Tibial nerve (tissue), 4 donors: Measurements from ENCODE around the gene UTS2B. TPM values are rescaled to one million over a fixed set of nuclear protein-coding genes. Genes with fewer than 3 reads are reported as not detected.

ENCODE experiments used
- DNase-seq, 2 donors: peaks; one replicate each; pipeline ENCODE4 v3.0.0-alpha.2; 2019; ENCODE audit warnings: low spot score in 2 of 2
- H3K27ac ChIP-seq, 4 donors: fragments of 200-600 bp; sonication (generic) in 3 of 4; one replicate each; pipeline ENCODE4 v1.5.1; 2017 to 2019; ENCODE audit warnings: mild to moderate bottlenecking in 1 of 4
- H3K27me3 ChIP-seq, 2 donors: fragments of 200-600 bp; sonication (generic) in 1 of 2; one replicate each; pipeline versions ENCODE4 v1.5.1 to v1.6.0; 2017 to 2019
- H3K36me3 ChIP-seq, 3 donors: fragments of 200-600 bp; sonication (generic); one replicate each; pipeline ENCODE4 v1.5.1; 2018 to 2019
- H3K4me1 ChIP-seq, 4 donors: fragments of 200-600 bp; sonication (generic) in 3 of 4; one replicate each; pipeline ENCODE4 v1.5.1; 2017 to 2019
- H3K4me3 ChIP-seq, 4 donors: fragments of 200-600 bp; sonication (generic) in 3 of 4; one replicate each; pipeline ENCODE4 v1.5.1; 2017 to 2019; ENCODE audit warnings: mild to moderate bottlenecking in 1 of 4, moderate library complexity in 1 of 4
- H3K9me3 ChIP-seq, 4 donors: fragments of 200-600 bp; sonication (generic) in 3 of 4; one replicate each; pipeline ENCODE4 v1.5.1; 2017 to 2019
- CTCF ChIP-seq, 5 experiments: fragments of 200-600 bp in 3 of 5; fragments of 450-650 bp in 2 of 5; sonication (generic) in 3 of 5; IDR thresholded peaks; one replicate each; pipeline ENCODE4 v1.5.1; 2016 to 2019; ENCODE audit warnings: antibody characterized with exemption in 5 of 5, mild to moderate bottlenecking in 3 of 5, moderate library complexity in 2 of 5
- EP300 ChIP-seq, 2 donors: sonication (generic); formaldehyde crosslinking; IDR thresholded peaks; one replicate each; pipeline ENCODE4 v1.6.1; 2017; ENCODE audit warnings: antibody characterized with exemption in 2 of 2, mild to moderate bottlenecking in 1 of 2
- POLR2A ChIP-seq, 2 donors: fragments of 450-650 bp; IDR thresholded peaks; one replicate each; pipeline ENCODE4 v1.6.1; 2017; ENCODE audit warnings: antibody characterized with exemption in 2 of 2, mild to moderate bottlenecking in 2 of 2, moderate library complexity in 2 of 2
- WGBS, 2 donors: methylation state at CpG; one replicate each; pipeline ENCODE4 v1.1.5; 2018; 5-methylcytosine and 5-hydroxymethylcytosine counted together
- total RNA-seq, 4 donors: library from RNA; depleted of rRNA; stranded (reverse); fragments of >200 nt; gene quantifications; one replicate each; pipeline ENCODE4 v1.1.0, GENCODE V29; 2016

UTS2B gene
- total RNA-seq, 4 donors from 2014 or later: 0.90 to 2.7 TPM; not detected in 2

GRCh38 chr3:191328383-191328961 is 1.9 kb downstream of the UTS2B start:
- Histone ChIP-seq H3K4me1 (peaks cover 0 to 41% (median 21%) of the 10 kb centered on the region in 4 donors), H3K27ac (peak overlapping the region; percentile 83 to 97 (median 94)), H3K27me3 (no peaks in the 10 kb centered on the region), H3K4me3 (peak overlapping the region in 3 of 4 donors; percentile 70 to 88 (median 83)), H3K36me3 (no peaks in the 10 kb centered on the region), H3K9me3 (no peaks in the 10 kb centered on the region)
- DNase-seq: no peak
- WGBS, 2 donors: 70% methylated on average over 9 of the region's 9 CpGs
- TF ChIP-seq CTCF (IDR thresholded peaks at IDR 0.05) (no peak), POLR2A (IDR thresholded peaks at IDR 0.05) (no peak), EP300 (IDR thresholded peaks at IDR 0.05) (no peak)

GRCh38 chr3:191327526-191327925 is 2.8 kb downstream of the UTS2B start:
- no peak overlapping the region for H3K4me3 ChIP-seq
- H3K27ac ChIP-seq: no peak overlapping the region
- 61 to 69% methylated on average over 2 of the region's 2 CpGs for WGBS, 2 donors
- H3K9me3 ChIP-seq: no peaks in the 10 kb centered on the region
- no peak for DNase-seq
- H3K36me3 ChIP-seq: no peaks in the 10 kb centered on the region
- peaks cover 0 to 32% (median 17%) of the 10 kb centered on the region in 4 donors for H3K4me1 ChIP-seq
- TF ChIP-seq POLR2A (IDR thresholded peaks at IDR 0.05) (no peak), EP300 (IDR thresholded peaks at IDR 0.05) (no peak), CTCF (IDR thresholded peaks at IDR 0.05) (no peak)
- H3K27me3 ChIP-seq: no peaks in the 10 kb centered on the region

GRCh38 chr3:191324936-191325335 is 5.4 kb downstream of the UTS2B start:
- no peaks in the 10 kb centered on the region for H3K9me3 ChIP-seq
- 91 to 94% methylated on average over 2 of the region's 2 CpGs for WGBS, 2 donors
- no peak for DNase-seq
- peaks cover 0 to 10% (median 0%) of the 10 kb centered on the region in 4 donors for H3K4me1 ChIP-seq
- no peaks in the 10 kb centered on the region for H3K36me3 ChIP-seq
- H3K27ac ChIP-seq: no peak overlapping the region
- TF ChIP-seq EP300 (IDR thresholded peaks at IDR 0.05) (no peak), CTCF (IDR thresholded peaks at IDR 0.05) (no peak), POLR2A (IDR thresholded peaks at IDR 0.05) (no peak)
- H3K4me3 ChIP-seq: no peak overlapping the region
- H3K27me3 ChIP-seq: no peaks in the 10 kb centered on the region

- Histone ChIP-seq H3K27ac (no peak overlapping the region), H3K9me3 (no peaks in the 10 kb centered on the region), H3K27me3 (no peaks in the 10 kb centered on the region), H3K36me3 (no peaks in the 10 kb centered on the region), H3K4me3 (no peak overlapping the region), H3K4me1 (no peaks in the 10 kb centered on the region)
- TF ChIP-seq CTCF (IDR thresholded peaks at IDR 0.05) (no peak), POLR2A (IDR thresholded peaks at IDR 0.05) (no peak), EP300 (IDR thresholded peaks at IDR 0.05) (no peak)
- no peak for DNase-seq
- WGBS, 2 donors: 92 to 94% methylated on average over 4 of the region's 4 CpGs
These were observed 9.1 kb downstream of the UTS2B start for GRCh38 chr3:191321019-191321767.

GRCh38 chr3:191320316-191320715 is 10.0 kb downstream of the UTS2B start:
- no peak overlapping the region for H3K27ac ChIP-seq
- no peaks in the 10 kb centered on the region for H3K4me1 ChIP-seq
- no peaks in the 10 kb centered on the region for H3K36me3 ChIP-seq
- 88% methylated on average over 5 of the region's 5 CpGs for WGBS, 2 donors
- TF ChIP-seq CTCF (IDR thresholded peaks at IDR 0.05) (no peak), POLR2A (IDR thresholded peaks at IDR 0.05) (no peak), EP300 (IDR thresholded peaks at IDR 0.05) (no peak)
- H3K9me3 ChIP-seq: no peaks in the 10 kb centered on the region
- no peak for DNase-seq
- no peaks in the 10 kb centered on the region for H3K27me3 ChIP-seq
- no peak overlapping the region for H3K4me3 ChIP-seq
